Measurements from ENCODE around the gene NAALADL2.
"Not testable (repeated sequence)": the region's sequence is repeated elsewhere in the genome, so short reads cannot be mapped to it uniquely, and the experiment has no call there.

DNA sequence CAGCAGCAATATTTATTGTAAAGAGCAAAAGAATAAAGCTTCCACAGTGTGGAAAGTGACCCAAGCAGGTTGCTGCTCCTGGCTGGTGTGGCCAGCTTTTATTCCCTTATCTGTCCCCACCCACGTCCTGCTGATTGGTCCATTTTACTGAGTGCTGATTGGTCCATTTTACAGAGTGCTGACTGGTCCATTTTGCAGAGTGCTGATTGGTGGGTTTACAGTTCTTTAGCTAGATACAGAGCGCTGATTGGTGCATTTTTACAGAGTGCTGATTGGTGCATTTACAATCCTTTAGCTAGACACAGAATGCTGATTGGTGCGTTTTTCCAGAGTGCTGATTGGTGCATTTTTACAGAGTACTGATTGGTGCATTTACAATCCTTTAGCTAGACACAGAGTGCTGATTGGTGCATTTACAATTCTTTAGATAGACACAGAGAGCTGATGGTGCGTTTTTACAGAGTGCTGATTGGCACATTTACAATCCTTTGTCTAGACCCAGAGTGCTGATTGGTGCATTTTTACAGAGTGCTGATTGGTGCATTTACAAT lies 601.8 kb downstream of the NAALADL2 start:
- TF ChIP-seq, protein P1, sequence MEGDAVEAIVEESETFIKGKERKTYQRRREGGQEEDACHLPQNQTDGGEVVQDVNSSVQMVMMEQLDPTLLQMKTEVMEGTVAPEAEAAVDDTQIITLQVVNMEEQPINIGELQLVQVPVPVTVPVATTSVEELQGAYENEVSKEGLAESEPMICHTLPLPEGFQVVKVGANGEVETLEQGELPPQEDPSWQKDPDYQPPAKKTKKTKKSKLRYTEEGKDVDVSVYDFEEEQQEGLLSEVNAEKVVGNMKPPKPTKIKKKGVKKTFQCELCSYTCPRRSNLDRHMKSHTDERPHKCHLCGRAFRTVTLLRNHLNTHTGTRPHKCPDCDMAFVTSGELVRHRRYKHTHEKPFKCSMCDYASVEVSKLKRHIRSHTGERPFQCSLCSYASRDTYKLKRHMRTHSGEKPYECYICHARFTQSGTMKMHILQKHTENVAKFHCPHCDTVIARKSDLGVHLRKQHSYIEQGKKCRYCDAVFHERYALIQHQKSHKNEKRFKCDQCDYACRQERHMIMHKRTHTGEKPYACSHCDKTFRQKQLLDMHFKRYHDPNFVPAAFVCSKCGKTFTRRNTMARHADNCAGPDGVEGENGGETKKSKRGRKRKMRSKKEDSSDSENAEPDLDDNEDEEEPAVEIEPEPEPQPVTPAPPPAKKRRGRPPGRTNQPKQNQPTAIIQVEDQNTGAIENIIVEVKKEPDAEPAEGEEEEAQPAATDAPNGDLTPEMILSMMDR (IDR thresholded peaks at IDR 0.05; ENCODE audit: insufficient read depth, low read length, poor library complexity, severe bottlenecking), result not testable (repeated sequence)
- not testable (repeated sequence) for TF ChIP-seq EZH2phosphoT487 (conservative IDR thresholded peaks at IDR 0.05; ENCODE audit: low read length)
